ENCODE measurements around the gene TRIM65. TPM values are rescaled to one million over a fixed set of nuclear protein-coding genes. Genes with fewer than 3 reads are reported as not detected.

TRIM65 gene
- total and polyA plus RNA-seq, 2 of the 4 experiments (the other 2 are of a cell fraction), result 7.9 to 10.6 TPM

GRCh38 chr17:75915268-75915667, 18.5 kb upstream of the TRIM65 start:
- dilution Hi-C loops (cut with HindIII; ENCODE audit: low sequenced_read_pairs, unreplicated experiment) (no loop called here), intact Hi-C loops (cut with micrococcal nuclease) (no loop called here), in situ Hi-C loops (cut with MboI; ENCODE audit: low sequenced_read_pairs) (no loop called here)
- Histone ChIP-seq H2BK5ac (ENCODE audit: low read depth, low read length, poor library complexity, severe bottlenecking) (no peak overlapping the region), H3K9ac (ENCODE audit: low read depth, low read length) (no peak overlapping the region), H3K36me3 (ENCODE audit: control insufficient read depth, insufficient read depth, low read length) (peaks cover 13% of the 10 kb centered on the region), H2AFZ (replicated peaks; ENCODE audit: low read length, poor library complexity) (peak overlapping the region; percentile 7), H3K14ac (replicated peaks; ENCODE audit: low read depth, low read length) (no peak overlapping the region), H4K91ac (ENCODE audit: insufficient read depth, low read depth, low read length) (no peak overlapping the region), H2AK9ac (replicated peaks; ENCODE audit: low read depth, low read length, poor library complexity) (no peak overlapping the region), H3K4me3 (ENCODE audit: insufficient read depth, low read depth, low read length) (no peak overlapping the region), H3K4me1 (ENCODE audit: control insufficient read depth, insufficient read depth, low read length) (no peaks in the 10 kb centered on the region), H3K9me1 (ENCODE audit: insufficient read depth, low read length) (no peaks in the 10 kb centered on the region), H4K5ac (ENCODE audit: low read depth, low read length) (no peak overlapping the region), H4K20me1 (ENCODE audit: insufficient read depth, low read length) (no peaks in the 10 kb centered on the region), H3K4ac (ENCODE audit: low read depth, low read length) (no peak overlapping the region), H2BK15ac (ENCODE audit: low read depth, low read length) (no peak overlapping the region), H3K23ac (ENCODE audit: low read depth, low read length) (no peak overlapping the region), H4K8ac (ENCODE audit: low read depth in 2 of 2, low read length in 2 of 2) (no peak overlapping the region), H2BK20ac (ENCODE audit: low read depth, low read length) (no peak overlapping the region), H2BK120ac (ENCODE audit: low read depth, low read length) (no peak overlapping the region), H3K79me1 (ENCODE audit: low read depth in 1 of 2, low read length in 2 of 2) (no peaks in the 10 kb centered on the region), H3K56ac (ENCODE audit: extremely low read depth, insufficient read depth, low read length) (no peak overlapping the region), H3K18ac (ENCODE audit: low read depth, low read length) (no peak overlapping the region), H3K9me3 (ENCODE audit: control insufficient read depth, insufficient read depth, low read length) (no peaks in the 10 kb centered on the region), H3K4me2 (ENCODE audit: low read depth, low read length) (no peak overlapping the region), H2AK5ac (ENCODE audit: low read depth, low read length) (no peak overlapping the region), H3K27ac (ENCODE audit: insufficient read depth, low read length) (no peak overlapping the region), H3K27me3 (ENCODE audit: control insufficient read depth, insufficient read depth, low read length) (no peaks in the 10 kb centered on the region)
- BruUV-seq (replicated peaks), result no TSS peak
- ChIA-PET CTCF (no interaction called here), POLR2A (ENCODE audit: unreplicated experiment) (no interaction called here)
- ATAC-seq (ENCODE audit: low read depth) (no peak), DNase-seq (no peak)
- no CpG with 5 or more reads among the region's 8 CpGs for WGBS, 2 experiments (ENCODE audit: extremely low coverage in 2 of 2, insufficient read length in 1 of 2)
- no peak for TF ChIP-seq RFX5 (IDR thresholded peaks at IDR 0.05; ENCODE audit: low read depth, low read length)
- TF ChIP-seq ELK1 (IDR thresholded peaks at IDR 0.05; ENCODE audit: borderline replicate concordance, low read depth, low read length), result no peak
- TF ChIP-seq CHD1 (IDR thresholded peaks at IDR 0.05; ENCODE audit: low read depth, low read length), result no peak
- no peak for TF ChIP-seq NFE2L2 (IDR thresholded peaks at IDR 0.05; ENCODE audit: low read depth, low read length)
- no peak for TF ChIP-seq CEBPB (IDR thresholded peaks at IDR 0.05; ENCODE audit: low read depth, low read length)
- TF ChIP-seq RAD21 (IDR thresholded peaks at IDR 0.05; ENCODE audit: low read length), result no peak
- TF ChIP-seq USF2 (IDR thresholded peaks at IDR 0.05; ENCODE audit: low read depth, low read length), result no peak
- no peak for TF ChIP-seq RCOR1 (IDR thresholded peaks at IDR 0.05; ENCODE audit: insufficient replicate concordance, low read length)
- no peak for TF ChIP-seq MXI1 (IDR thresholded peaks at IDR 0.05; ENCODE audit: borderline replicate concordance, low read depth, low read length)
- TF ChIP-seq CTCF (conservative IDR thresholded peaks at IDR 0.05; ENCODE audit: low read depth, low read length), result no peak
- TF ChIP-seq SMC3 (IDR thresholded peaks at IDR 0.05; ENCODE audit: low read depth, low read length), result no peak
- TF ChIP-seq MAZ (IDR thresholded peaks at IDR 0.05; ENCODE audit: borderline replicate concordance, low read depth, low read length), result no peak
- TF ChIP-seq BHLHE40 (IDR thresholded peaks at IDR 0.05; ENCODE audit: low read depth, low read length), result no peak
- TF ChIP-seq MAFK (IDR thresholded peaks at IDR 0.05; ENCODE audit: low read depth, low read length), result no peak
- no peak for TF ChIP-seq POLR2A (IDR thresholded peaks at IDR 0.05; ENCODE audit: low read depth, low read length)
- TF ChIP-seq FOS (IDR thresholded peaks at IDR 0.05; ENCODE audit: low read depth, low read length), result no peak

Data from IMR-90 (cell line).